Heart right ventricle (tissue), 16 donors: ENCODE measurements around the gene PLD2. TPM values are rescaled to one million over a fixed set of nuclear protein-coding genes. Genes with fewer than 3 reads are reported as not detected.

ENCODE experiments used
- ATAC-seq, 8 donors: fragments of 200-7000 bp; cut with Tn5 transposase; one replicate each; pipeline ENCODE4 v1.9.1; 2020; ENCODE audit warnings: mild to moderate bottlenecking in 8 of 8, moderate library complexity in 8 of 8, moderate number of reproducible peaks in 1 of 8
- DNase-seq, 2 donors: peaks; one replicate each; pipeline ENCODE4 v3.0.0-alpha.2; 2020
- H3K27ac ChIP-seq, 10 donors: fragments of 200-600 bp; sonication (generic) in 2 of 10; one replicate each; pipeline versions ENCODE4 v1.5.0 to v1.8.0; 2020 to 2022; ENCODE audit warnings: mild to moderate bottlenecking in 3 of 10
- H3K27me3 ChIP-seq, 7 donors: fragments of 200-600 bp; one replicate each; pipeline ENCODE4 v1.8.0; 2021 to 2022; ENCODE audit warnings: mild to moderate bottlenecking in 2 of 7
- H3K36me3 ChIP-seq, 9 donors: fragments of 200-600 bp; sonication (generic) in 1 of 9; one replicate each; pipeline versions ENCODE4 v1.5.0 to v1.8.0; 2020 to 2022; ENCODE audit warnings: mild to moderate bottlenecking in 2 of 9
- H3K4me1 ChIP-seq, 9 donors: fragments of 200-600 bp; sonication (generic) in 1 of 9; one replicate each; pipeline versions ENCODE4 v1.5.0 to v1.8.0; 2020 to 2022; ENCODE audit warnings: mild to moderate bottlenecking in 4 of 9
- H3K4me3 ChIP-seq, 10 donors: fragments of 200-600 bp; sonication (generic) in 2 of 10; one replicate each; pipeline versions ENCODE4 v1.5.0 to v1.8.0; 2020 to 2022; ENCODE audit warnings: mild to moderate bottlenecking in 7 of 10, moderate library complexity in 2 of 10
- H3K9me3 ChIP-seq, 11 donors: fragments of 200-600 bp in 10 of 11; sonication (generic) in 2 of 11; one replicate each; pipeline versions ENCODE4 v1.5.0 to v1.8.0; 2013 to 2022; ENCODE audit warnings: mild to moderate bottlenecking in 2 of 11, control low read depth in 1 of 11, moderate library complexity in 1 of 11
- CTCF ChIP-seq, 9 donors: fragments of 200-600 bp; sonication (generic) in 2 of 9; IDR thresholded peaks; one replicate each; pipeline versions ENCODE4 v1.5.0 to v1.8.0; 2021 to 2022; ENCODE audit warnings: antibody characterized with exemption in 9 of 9, mild to moderate bottlenecking in 5 of 9, moderate library complexity in 1 of 9
- WGBS, 2 donors: extraction: QIAGEN DNeasy Blood & Tissue Kit; methylation state at CpG; one replicate each; pipeline ENCODE4 v1.1.7; 2013; ENCODE audit warnings: inconsistent platforms in 1 of 2; 5-methylcytosine and 5-hydroxymethylcytosine counted together
- intact Hi-C, 10 donors: fragments of 100-400 bp; cut with DNase I; formaldehyde crosslinking; loops; one replicate each; pipeline versions ENCODE4 v1.11.1 to v1.14.2; 2022
- polyA plus RNA-seq, 2 donors: library from polyadenylated mRNA; stranded (reverse); fragments of 200-250 nt; gene quantifications; one replicate each; pipeline ENCODE4 v1.2.3, GENCODE V29; 2013
- total RNA-seq, 10 donors: library from RNA; stranded (reverse); fragmentation: NEBNext Ultra II Directional in 3 of 10; extraction: Animal tissue kit (Norgen Biotek cat#: 25700) in 3 of 10; gene quantifications; one replicate each; pipeline versions ENCODE4 v1.2.1 to v1.2.4, GENCODE V29; 2021 to 2023
- donor health status: Arrhythmogenic right ventricular cardiomyopathy.
- donor health status: ischemic (EF 13 %, LVEDD 7.1; RV severe dilation, severe dysfunction).
- donor health status: healthy with polysubstance abuse.
- donor health status: DM: no; HTN: yes; CAD: no.
- donor health status: DM: no; HTN: no; CAD: no.
- donor health status: ischemic (EF 25% LVEDD 6.9; RV normal size, moderate dysfunction).
- donor health status: ischemic (EF 25% LVEDD 5.7; RV mildly dilated, moderate dysfunction).
- donor health status: healthy.
- donor health status: DM: yes; HTN: yes; CAD: no.
- donor health status: Ischemic cardiomyopathy.
- donor health status: ischemic (EF 35%, LVEDD 5.7; RV mildly dilated, moderate dysfunction).
- donor health status: nonischemic (EF 11% LVEDD 7.7; RV severe dilation, severe dysfunction).
- donor health status: DM: yes; HTN: yes; CAD: no.
- donor health status: PGD.
- donor health status: ischemic (EF 29% LVEDD 5.4; RV normal size, mild dysfunction).
- donor health status: nonischemic (EF 23%, LVEDD 6.1; RV moderate dilation, normal function).

Gene PLD2
- total and polyA plus RNA-seq, 12 donors = 5.6 to 20.7 (median 10.4) TPM

DNA sequence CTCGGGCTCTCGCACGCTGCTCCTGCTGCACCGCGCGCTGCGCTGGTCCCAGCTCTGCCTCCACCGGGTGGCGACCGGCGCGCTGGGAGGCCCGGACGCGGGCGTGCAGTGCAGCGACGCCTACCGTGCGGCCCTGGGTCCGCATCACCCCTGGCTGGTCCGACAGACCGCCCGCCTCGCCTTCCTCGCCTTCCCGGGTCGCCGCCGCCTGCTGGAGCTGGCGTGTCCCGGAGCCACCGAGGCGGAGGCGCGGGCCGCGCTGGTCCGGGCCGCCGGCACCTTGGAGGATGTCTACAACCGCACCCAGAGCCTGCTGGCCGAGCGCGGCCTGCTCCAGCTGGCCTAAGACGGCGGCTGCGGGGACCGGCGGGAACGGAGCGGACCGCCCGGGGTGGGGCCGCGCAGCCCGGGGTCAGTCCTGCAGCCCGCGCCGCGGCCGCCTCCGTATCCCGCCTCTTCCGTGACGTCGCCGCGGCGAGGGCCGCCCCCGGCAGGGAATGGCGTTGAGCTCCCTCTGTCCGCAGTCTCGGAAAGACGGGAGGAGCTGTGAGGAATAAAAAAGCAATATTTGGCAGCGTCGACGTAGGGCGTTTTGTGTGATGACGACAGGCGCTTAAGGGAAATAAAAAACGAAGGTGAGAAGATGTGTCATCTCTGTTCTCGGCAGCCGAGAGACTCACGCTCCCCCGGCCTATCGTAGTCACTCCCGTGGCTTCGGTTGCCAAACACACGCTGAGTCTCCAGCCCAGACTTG is 16.8 kb upstream of the PLD2 start:
- Histone ChIP-seq H3K4me3 (peak overlapping the region; percentile 19 to 91 (median 74)), H3K36me3 (no peaks in the 10 kb centered on the region), H3K9me3 (no peaks in the 10 kb centered on the region), H3K27ac (peak overlapping the region; percentile 92 to 99 (median 97)), H3K27me3 (peaks cover 0 to 39% (median 8%) of the 10 kb centered on the region in 7 donors), H3K4me1 (peaks cover 16 to 46% (median 42%) of the 10 kb centered on the region in 9 donors)
- DNase-seq (peak; percentile 85 to 87), ATAC-seq (peak; percentile 93 to 97 (median 95))
- intact Hi-C loops = loop anchor here (2.0 to 10.0 kb wide), 9 partner anchors 43 to 112 kb away; partner anchors contain the start of genes MED11 (in 8 of the 10), ARRB2 (in 2 of the 10), CXCL16 (in 2 of the 10) and ZMYND15 (in 2 of the 10)
- TF ChIP-seq CTCF (IDR thresholded peaks at IDR 0.05) = peak; percentile 59 to 87 (median 81)
- 0% methylated on average over 76 to 91 of the region's 91 CpGs for WGBS, 2 donors

- Histone ChIP-seq H3K4me1 (peaks cover 13 to 46% (median 37%) of the 10 kb centered on the region in 9 donors), H3K27me3 (peaks cover 0 to 33% (median 2%) of the 10 kb centered on the region in 7 donors), H3K36me3 (no peaks in the 10 kb centered on the region), H3K27ac (peak overlapping the region; percentile 92 to 99 (median 97)), H3K9me3 (no peaks in the 10 kb centered on the region), H3K4me3 (peak overlapping the region; percentile 19 to 91 (median 74))
- ATAC-seq (no peak), DNase-seq (no peak)
- TF ChIP-seq CTCF (IDR thresholded peaks at IDR 0.05) = no peak
- intact Hi-C loops = loop anchor here in 2 of 10 donors (2.0 to 5.0 kb wide), 2 partner anchors 42 to 58 kb away; partner anchors contain the start of genes MED11 (in 2 of the 2) and MINK1 (in 1 of the 2)
- 34 to 59% methylated on average over 7 of the region's 7 CpGs for WGBS, 2 donors
Observed at GRCh38 chr17:4790705-4791088, 16.3 kb upstream of the PLD2 start.

DNA sequence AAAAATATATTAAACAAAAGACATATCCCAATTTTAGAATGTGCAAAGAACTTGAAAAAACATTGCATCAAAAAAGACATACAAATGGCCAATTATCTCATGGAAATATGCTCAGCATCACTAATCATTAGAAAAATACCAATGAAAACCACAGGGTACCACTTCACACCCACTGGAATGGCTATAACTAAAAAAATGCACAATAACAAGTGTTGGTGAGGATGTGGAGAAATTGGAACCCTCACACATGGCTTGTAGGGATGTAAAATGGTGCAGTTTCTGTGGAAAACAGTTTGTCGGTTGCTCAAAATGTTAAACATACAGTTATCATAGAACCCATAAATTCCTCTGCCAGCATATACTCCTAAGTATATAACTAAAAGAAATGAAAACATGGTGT is 11.8 kb upstream of the PLD2 start:
- Histone ChIP-seq H3K27me3 (no peaks in the 10 kb centered on the region), H3K27ac (peak overlapping the region in 7 of 10 donors; percentile 59 to 92 (median 82)), H3K4me3 (peak overlapping the region in 3 of 10 donors; percentile 68 to 85 (median 73)), H3K36me3 (peaks cover 0 to 29% (median 14%) of the 10 kb centered on the region in 9 donors), H3K9me3 (no peaks in the 10 kb centered on the region), H3K4me1 (peaks cover 0 to 22% (median 10%) of the 10 kb centered on the region in 9 donors)
- no peak for TF ChIP-seq CTCF (IDR thresholded peaks at IDR 0.05)
- no peak for ATAC-seq
- no peak for DNase-seq
- WGBS, 2 donors = 92 to 100% methylated on average over 1 of the region's 1 CpG
- intact Hi-C loops = loop anchor here in 3 of 10 donors (5.0 kb wide), 1 partner anchor 42 kb away; no protein-coding TSS in a partner anchor

DNA sequence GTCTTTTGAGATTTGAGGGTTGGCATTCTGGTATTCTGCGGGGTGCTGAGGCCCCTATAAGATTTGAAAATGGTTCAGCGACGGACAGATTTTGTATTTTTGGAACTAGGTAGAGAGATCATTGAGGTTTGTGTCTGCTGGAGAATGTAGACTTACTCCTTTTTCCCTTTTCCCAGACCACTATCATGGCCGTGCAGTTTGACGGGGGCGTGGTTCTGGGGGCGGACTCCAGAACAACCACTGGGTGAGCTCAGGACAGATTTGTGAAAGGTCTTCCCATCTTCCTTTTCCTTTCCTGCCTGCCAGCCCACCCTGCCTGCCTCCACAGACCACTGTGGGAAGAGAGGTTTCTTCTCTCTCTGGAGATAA is 10.4 kb upstream of the PLD2 start:
- TF ChIP-seq CTCF (IDR thresholded peaks at IDR 0.05) = no peak
- ATAC-seq = peak; percentile 14 to 61 (median 43)
- DNase-seq = no peak

More for the DNA sequence above, 10.4 kb upstream of the PLD2 start:
- intact Hi-C loops = loop anchor here in 3 of 10 donors (5.0 kb wide), 1 partner anchor 41 kb away; no protein-coding TSS in a partner anchor
- peak overlapping the region; percentile 53 to 91 (median 76) for H3K4me3 ChIP-seq
- no peaks in the 10 kb centered on the region for H3K27me3 ChIP-seq
- H3K4me1 ChIP-seq = peaks cover 0 to 17% (median 9%) of the 10 kb centered on the region in 9 donors
- peaks cover 0 to 29% (median 14%) of the 10 kb centered on the region in 9 donors for H3K36me3 ChIP-seq
- H3K9me3 ChIP-seq = no peaks in the 10 kb centered on the region
- WGBS, 2 donors = 0 to 1% methylated on average over 7 of the region's 7 CpGs
- H3K27ac ChIP-seq = peak overlapping the region in 9 of 10 donors; percentile 57 to 92 (median 78)
